ENCODE results near the gene THRA. TPM values are rescaled to one million over a fixed set of nuclear protein-coding genes. Genes with fewer than 3 reads are reported as not detected.

The THRA gene
- polyA plus RNA-seq, 1 donor (not counting 4 experiments of a cell fraction or from before 2014, with no cell fraction given): 4.5 TPM

GRCh38 chr17:40101367-40102210 lies 38.8 kb downstream of the THRA start:
- Histone ChIP-seq H3K4me3 (ENCODE audit: control insufficient read depth in 2 of 3, extremely low read depth in 1 of 3, insufficient read depth in 2 of 3, low read depth in 1 of 3, low read length in 3 of 3) (peak overlapping the region; percentile 19 to 73 (median 64)), H4K20me1 (ENCODE audit: control insufficient read depth, extremely low read depth, insufficient read depth, low read length) (no peaks in the 10 kb centered on the region), H3K27ac (ENCODE audit: control insufficient read depth, insufficient read depth, low read length) (peak overlapping the region; percentile 100), H3K4me2 (ENCODE audit: control insufficient read depth, extremely low read depth, insufficient read depth, low read depth, low read length) (peak overlapping the region; percentile 98), H3K9me1 (ENCODE audit: control insufficient read depth, extremely low read depth, insufficient read depth, low read length) (no peaks in the 10 kb centered on the region), H3K36me3 (ENCODE audit: control insufficient read depth in 2 of 2, extremely low read depth in 1 of 2, insufficient read depth in 2 of 2, low read length in 2 of 2) (peaks cover 7 to 15% of the 10 kb centered on the region in 2 experiments), H3K27me3 (ENCODE audit: control insufficient read depth, extremely low read depth, insufficient read depth, low read length) (no peaks in the 10 kb centered on the region), H3K79me2 (ENCODE audit: control insufficient read depth, insufficient read depth, low read length) (peaks cover 13% of the 10 kb centered on the region), H3K9ac (ENCODE audit: control insufficient read depth, extremely low read depth, insufficient read depth, low read length) (peak overlapping the region; percentile 100), H3K9me3 (ENCODE audit: control insufficient read depth, low read depth, low read length) (no peaks in the 10 kb centered on the region), H2AFZ (ENCODE audit: control insufficient read depth, low read length) (no peak overlapping the region), H3K4me1 (ENCODE audit: control insufficient read depth, extremely low read depth, insufficient read depth, low read length) (peaks cover 46% of the 10 kb centered on the region)
- no peak for TF ChIP-seq CTCF (optimal IDR thresholded peaks at IDR 0.05 in 1 of 3, IDR thresholded peaks at IDR 0.05 in 1 of 3, conservative IDR thresholded peaks at IDR 0.05 in 1 of 3; ENCODE audit: extremely low read depth in 1 of 3, insufficient read depth in 2 of 3, low read length in 3 of 3)
- no peak for TF ChIP-seq EZH2 (IDR thresholded peaks at IDR 0.05; ENCODE audit: low read length)
- dilution Hi-C loops (cut with MboI; ENCODE audit: extremely low pct_ligation_motif_present, low sequenced_read_pairs): no loop called here
- DNase-seq (ENCODE audit: low read depth, low spot score) (no peak), FAIRE-seq (no peak)

DNA sequence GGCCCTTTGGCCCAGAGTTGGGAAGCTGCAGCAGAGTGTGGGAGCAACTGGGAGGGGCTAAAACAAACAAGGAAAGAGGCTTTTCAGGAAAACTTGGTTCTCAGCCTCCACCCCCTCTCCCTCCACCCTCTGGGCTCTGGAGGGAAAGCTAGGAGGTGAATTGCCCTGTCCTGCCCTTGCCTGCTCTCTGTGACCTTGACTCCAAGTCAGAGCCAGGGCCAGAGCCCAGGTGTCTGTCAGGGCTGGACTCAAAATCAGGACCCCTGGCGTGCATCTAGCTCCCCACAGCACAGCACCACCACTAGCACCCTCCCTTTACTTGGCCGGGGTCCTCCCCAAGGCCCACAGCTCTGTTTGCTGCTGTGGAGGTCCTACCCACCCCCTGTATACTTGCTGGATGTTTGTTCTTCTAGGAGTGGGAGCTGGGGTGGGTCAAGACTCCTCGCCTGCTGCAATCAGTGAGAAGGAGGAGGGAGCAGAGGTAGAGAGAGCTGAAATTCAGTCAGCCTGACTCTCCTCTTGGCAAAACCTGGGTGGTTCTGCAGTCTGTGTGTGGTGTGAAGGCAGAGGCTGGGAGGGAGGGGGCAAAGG lies 40.4 kb downstream of the THRA start:
- H3K27ac ChIP-seq (ENCODE audit: control insufficient read depth, insufficient read depth, low read length): no peak overlapping the region
- TF ChIP-seq EZH2 (IDR thresholded peaks at IDR 0.05; ENCODE audit: low read length) (no peak), CTCF (optimal IDR thresholded peaks at IDR 0.05 in 1 of 3, IDR thresholded peaks at IDR 0.05 in 1 of 3, conservative IDR thresholded peaks at IDR 0.05 in 1 of 3; ENCODE audit: extremely low read depth in 1 of 3, insufficient read depth in 2 of 3, low read length in 3 of 3) (no peak)
- H3K9me3 ChIP-seq (ENCODE audit: control insufficient read depth, low read depth, low read length): no peaks in the 10 kb centered on the region

More for the DNA sequence above, 40.4 kb downstream of the THRA start:
- FAIRE-seq (no peak), DNase-seq (ENCODE audit: low read depth, low spot score) (no peak)
- Histone ChIP-seq H3K4me1 (ENCODE audit: control insufficient read depth, extremely low read depth, insufficient read depth, low read length) (peaks cover 45% of the 10 kb centered on the region), H3K4me3 (ENCODE audit: control insufficient read depth in 2 of 3, extremely low read depth in 1 of 3, insufficient read depth in 2 of 3, low read depth in 1 of 3, low read length in 3 of 3) (no peak overlapping the region), H2AFZ (ENCODE audit: control insufficient read depth, low read length) (no peak overlapping the region), H3K9me1 (ENCODE audit: control insufficient read depth, extremely low read depth, insufficient read depth, low read length) (no peaks in the 10 kb centered on the region), H4K20me1 (ENCODE audit: control insufficient read depth, extremely low read depth, insufficient read depth, low read length) (no peaks in the 10 kb centered on the region), H3K9ac (ENCODE audit: control insufficient read depth, extremely low read depth, insufficient read depth, low read length) (no peak overlapping the region), H3K36me3 (ENCODE audit: control insufficient read depth in 2 of 2, extremely low read depth in 1 of 2, insufficient read depth in 2 of 2, low read length in 2 of 2) (peaks cover 0 to 5% of the 10 kb centered on the region in 2 experiments), H3K79me2 (ENCODE audit: control insufficient read depth, insufficient read depth, low read length) (peaks cover 9% of the 10 kb centered on the region), H3K4me2 (ENCODE audit: control insufficient read depth, extremely low read depth, insufficient read depth, low read depth, low read length) (no peak overlapping the region), H3K27me3 (ENCODE audit: control insufficient read depth, extremely low read depth, insufficient read depth, low read length) (no peaks in the 10 kb centered on the region)
- dilution Hi-C loops (cut with MboI; ENCODE audit: extremely low pct_ligation_motif_present, low sequenced_read_pairs): no loop called here
